K562 (cell line): Measurements from ENCODE around the gene PKD1. TPM values are rescaled to one million over a fixed set of nuclear protein-coding genes. Genes with fewer than 3 reads are reported as not detected.

Experiments used
- BHLHE40 ChIP-seq: IDR thresholded peaks from 2 replicates; pipeline ENCODE4 v1.6.1; 2011; ENCODE audit warnings: low read length, improper control_type of control experiment
- C11orf30 ChIP-seq: fragments of 450-650 bp; IDR thresholded peaks from 2 replicates; pipeline ENCODE4 v1.6.1; 2016; ENCODE audit warnings: low read depth, mild to moderate bottlenecking
- CREM ChIP-seq: IDR thresholded peaks from 2 replicates; pipeline ENCODE4 v1.6.1; 2014; ENCODE audit warnings: antibody characterized with exemption, low read depth
- CSDE1 ChIP-seq, 2 experiments: fragments of 450-650 bp; IDR thresholded peaks; 2 replicates each; pipeline ENCODE4 v1.6.1; 2016; ENCODE audit warnings: mild to moderate bottlenecking in 1 of 2
- GATAD2B ChIP-seq: fragments of 450-650 bp; IDR thresholded peaks from 2 replicates; pipeline ENCODE4 v1.6.1; 2017; ENCODE audit warnings: mild to moderate bottlenecking, borderline replicate concordance
- HMG20B ChIP-seq: fragments of 250-450 bp; sonication (Bioruptor Pico); IDR thresholded peaks from 2 replicates; pipeline ENCODE4 v1.5.0; 2021; ENCODE audit warnings: mild to moderate bottlenecking
- HMGN3 ChIP-seq: IDR thresholded peaks from 2 replicates; pipeline ENCODE4 v1.6.1; 2011; ENCODE audit warnings: borderline replicate concordance, low read depth, mild to moderate bottlenecking, mixed read lengths, low read length; ENCODE audit not compliant: insufficient read length; ENCODE audit errors: extremely low read depth
- HNRNPUL1 ChIP-seq: fragments of 200-400 bp; formaldehyde crosslinking; IDR thresholded peaks from 2 replicates; pipeline ENCODE4 v1.6.1; 2017; ENCODE audit warnings: low read length
- LCOR ChIP-seq: sonication (generic); formaldehyde crosslinking; IDR thresholded peaks from 2 replicates; pipeline ENCODE4 v1.8.0; 2022; ENCODE audit warnings: mild to moderate bottlenecking, missing genetic modification reagents
- PHB ChIP-seq: fragments of 250-450 bp; sonication (Bioruptor Pico); IDR thresholded peaks from 2 replicates; pipeline ENCODE4 v1.5.0; 2021
- PHTF2 ChIP-seq: fragments of 250-450 bp; sonication (Bioruptor Pico); IDR thresholded peaks from 2 replicates; pipeline ENCODE4 v1.5.0; 2021; ENCODE audit warnings: mild to moderate bottlenecking
- SMAD1 ChIP-seq: fragments of 150-350 bp; IDR thresholded peaks from 2 replicates; pipeline ENCODE4 v1.6.1; 2014; ENCODE audit warnings: low read length, low read depth; ENCODE audit not compliant: partially characterized antibody
- SMARCA4 ChIP-seq: fragments of 450-650 bp; IDR thresholded peaks from 2 replicates; pipeline ENCODE4 v1.6.1; 2016
- ZNF717 ChIP-seq: fragments of 250-450 bp; sonication (Bioruptor Pico); IDR thresholded peaks from 2 replicates; pipeline ENCODE4 v1.5.0; 2021
- polyA plus RNA-seq, 8 experiments: library from polyadenylated mRNA; depleted of rRNA in 4 of 8; stranded (reverse) in 5 of 8; unstranded in 3 of 8; fragments of >200 nt; fragmentation: Nextera tagmentation in 2 of 8; fragmentation: Illumina TruSeq in 1 of 8; extraction: Ambion mirVana in 2 of 8; extraction: Trizol in 1 of 8; gene quantifications; 2 replicates each; pipeline versions ENCODE4 v1.2.1 to v1.2.3, GENCODE V29; 2011 to 2014; ENCODE audit warnings: inconsistent platforms in 1 of 8, missing spikeins in 1 of 8
- total RNA-seq, 7 experiments: library from RNA; depleted of rRNA in 6 of 7; stranded (reverse); fragments of >200 nt in 6 of 7; fragmentation: Illumina TruSeq in 2 of 7; extraction: Trizol in 2 of 7; gene quantifications; 2 replicates each; pipeline versions ENCODE4 v1.2.1 to v1.2.3, GENCODE V29; 2011 to 2021; ENCODE audit warnings: low replicate concordance in 1 of 7
- TF ChIP-seq, protein P1 (sequence below): fragments of 250-450 bp; sonication (Bioruptor Pico); IDR thresholded peaks from 2 replicates; pipeline ENCODE4 v1.9.0; 2021; ENCODE audit warnings: mild to moderate bottlenecking, inconsistent platforms
- TF ChIP-seq, protein P2 (sequence below): fragments of 250-450 bp; sonication (Bioruptor Pico); IDR thresholded peaks from 2 replicates; pipeline ENCODE4 v1.4.0; 2020; ENCODE audit warnings: mild to moderate bottlenecking, moderate library complexity
- TF ChIP-seq, protein P3 (sequence below): fragments of 250-450 bp; sonication (Bioruptor Pico); IDR thresholded peaks from 2 replicates; pipeline ENCODE4 v1.8.0; 2021; ENCODE audit warnings: borderline replicate concordance, mild to moderate bottlenecking, moderate library complexity; ENCODE audit not compliant: poor library complexity, severe bottlenecking
- TF ChIP-seq, protein P4 (sequence below): sonication (generic); formaldehyde crosslinking; IDR thresholded peaks from 2 replicates; pipeline ENCODE4 v1.8.1; 2022; ENCODE audit warnings: missing genetic modification reagents
- TF ChIP-seq, protein P5 (sequence below): sonication (generic); formaldehyde crosslinking; IDR thresholded peaks from 2 replicates; pipeline ENCODE4 v1.8.1; 2023; ENCODE audit warnings: mild to moderate bottlenecking, missing genetic modification reagents
- TF ChIP-seq, protein P6 (sequence below): fragments of 450-650 bp; conservative IDR thresholded peaks from 2 replicates; pipeline ENCODE4 v1.6.1; 2016; ENCODE audit warnings: missing genetic modification characterization, low read depth, mild to moderate bottlenecking, missing compliant biosample characterization, moderate library complexity

Gene PKD1
- total and polyA plus RNA-seq, 9 of the 15 experiments (the other 6 are each of a cell fraction or from before 2014, with no cell fraction given) = 0.23 to 93.5 (median 12.6) TPM

DNA sequence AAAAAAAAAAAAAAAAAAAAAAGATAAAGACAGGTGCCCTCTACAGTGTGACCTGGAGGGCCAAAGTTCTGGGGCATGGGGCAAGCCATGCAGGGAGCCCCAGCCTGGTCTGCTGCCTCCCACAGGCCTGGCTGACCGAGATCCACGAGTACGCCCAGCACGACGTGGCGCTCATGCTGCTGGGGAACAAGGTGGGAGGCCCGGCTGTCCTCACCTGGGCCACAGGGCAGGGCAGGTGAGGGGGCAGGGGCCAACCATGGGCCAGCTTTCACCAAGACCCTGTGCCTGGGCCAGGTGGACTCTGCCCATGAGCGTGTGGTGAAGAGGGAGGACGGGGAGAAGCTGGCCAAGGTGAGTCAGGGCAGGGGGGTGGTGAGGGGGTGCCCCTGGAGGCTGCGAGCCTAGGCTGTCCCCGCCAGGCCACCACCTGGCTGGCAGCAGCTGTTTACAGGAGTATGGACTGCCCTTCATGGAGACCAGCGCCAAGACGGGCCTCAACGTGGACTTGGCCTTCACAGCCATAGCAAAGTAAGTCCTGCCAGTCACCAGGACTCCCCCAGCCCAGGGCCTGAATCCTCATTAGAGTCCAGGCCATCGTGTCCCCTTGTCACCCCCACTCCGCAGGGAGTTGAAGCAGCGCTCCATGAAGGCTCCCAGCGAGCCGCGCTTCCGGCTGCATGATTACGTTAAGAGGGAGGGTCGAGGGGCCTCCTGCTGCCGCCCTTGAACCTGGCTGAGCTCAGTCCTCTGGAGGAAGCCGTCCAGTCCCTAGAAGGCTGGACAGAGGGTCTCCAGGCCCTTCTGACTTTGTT is 17.2 kb upstream of the PKD1 start (continued):
- peak; percentile 4 for TF ChIP-seq SMAD1
- TF ChIP-seq CREM = peak; percentile 51
- TF ChIP-seq PHB = no peak
- TF ChIP-seq BHLHE40 = no peak
- peak; percentile 29 for TF ChIP-seq HMGN3
- TF ChIP-seq, protein P1, sequence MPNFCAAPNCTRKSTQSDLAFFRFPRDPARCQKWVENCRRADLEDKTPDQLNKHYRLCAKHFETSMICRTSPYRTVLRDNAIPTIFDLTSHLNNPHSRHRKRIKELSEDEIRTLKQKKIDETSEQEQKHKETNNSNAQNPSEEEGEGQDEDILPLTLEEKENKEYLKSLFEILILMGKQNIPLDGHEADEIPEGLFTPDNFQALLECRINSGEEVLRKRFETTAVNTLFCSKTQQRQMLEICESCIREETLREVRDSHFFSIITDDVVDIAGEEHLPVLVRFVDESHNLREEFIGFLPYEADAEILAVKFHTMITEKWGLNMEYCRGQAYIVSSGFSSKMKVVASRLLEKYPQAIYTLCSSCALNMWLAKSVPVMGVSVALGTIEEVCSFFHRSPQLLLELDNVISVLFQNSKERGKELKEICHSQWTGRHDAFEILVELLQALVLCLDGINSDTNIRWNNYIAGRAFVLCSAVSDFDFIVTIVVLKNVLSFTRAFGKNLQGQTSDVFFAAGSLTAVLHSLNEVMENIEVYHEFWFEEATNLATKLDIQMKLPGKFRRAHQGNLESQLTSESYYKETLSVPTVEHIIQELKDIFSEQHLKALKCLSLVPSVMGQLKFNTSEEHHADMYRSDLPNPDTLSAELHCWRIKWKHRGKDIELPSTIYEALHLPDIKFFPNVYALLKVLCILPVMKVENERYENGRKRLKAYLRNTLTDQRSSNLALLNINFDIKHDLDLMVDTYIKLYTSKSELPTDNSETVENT = peak; percentile 76
- TF ChIP-seq HMG20B = no peak
- TF ChIP-seq, protein P2, sequence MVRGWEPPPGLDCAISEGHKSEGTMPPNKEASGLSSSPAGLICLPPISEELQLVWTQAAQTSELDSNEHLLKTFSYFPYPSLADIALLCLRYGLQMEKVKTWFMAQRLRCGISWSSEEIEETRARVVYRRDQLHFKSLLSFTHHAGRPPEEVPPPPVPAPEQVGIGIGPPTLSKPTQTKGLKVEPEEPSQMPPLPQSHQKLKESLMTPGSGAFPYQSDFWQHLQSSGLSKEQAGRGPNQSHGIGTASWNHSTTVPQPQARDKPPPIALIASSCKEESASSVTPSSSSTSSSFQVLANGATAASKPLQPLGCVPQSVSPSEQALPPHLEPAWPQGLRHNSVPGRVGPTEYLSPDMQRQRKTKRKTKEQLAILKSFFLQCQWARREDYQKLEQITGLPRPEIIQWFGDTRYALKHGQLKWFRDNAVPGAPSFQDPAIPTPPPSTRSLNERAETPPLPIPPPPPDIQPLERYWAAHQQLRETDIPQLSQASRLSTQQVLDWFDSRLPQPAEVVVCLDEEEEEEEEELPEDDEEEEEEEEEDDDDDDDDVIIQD (CRISPR knock-in tag) = no peak
- no peak for TF ChIP-seq ZNF717
- no peak for TF ChIP-seq GATAD2B
- TF ChIP-seq HNRNPUL1 = peak; percentile 85; the same call in 1 of the 2 replicates
- TF ChIP-seq SMARCA4 = no peak
- no peak for TF ChIP-seq PHTF2 (CRISPR knock-in tag)
- TF ChIP-seq CSDE1 (IDR thresholded peaks at IDR 0.05) = no peak
- TF ChIP-seq, protein P3, sequence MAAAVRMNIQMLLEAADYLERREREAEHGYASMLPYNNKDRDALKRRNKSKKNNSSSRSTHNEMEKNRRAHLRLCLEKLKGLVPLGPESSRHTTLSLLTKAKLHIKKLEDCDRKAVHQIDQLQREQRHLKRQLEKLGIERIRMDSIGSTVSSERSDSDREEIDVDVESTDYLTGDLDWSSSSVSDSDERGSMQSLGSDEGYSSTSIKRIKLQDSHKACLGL (CRISPR knock-in tag) = no peak
- TF ChIP-seq C11orf30 = no peak
- TF ChIP-seq, protein P4, sequence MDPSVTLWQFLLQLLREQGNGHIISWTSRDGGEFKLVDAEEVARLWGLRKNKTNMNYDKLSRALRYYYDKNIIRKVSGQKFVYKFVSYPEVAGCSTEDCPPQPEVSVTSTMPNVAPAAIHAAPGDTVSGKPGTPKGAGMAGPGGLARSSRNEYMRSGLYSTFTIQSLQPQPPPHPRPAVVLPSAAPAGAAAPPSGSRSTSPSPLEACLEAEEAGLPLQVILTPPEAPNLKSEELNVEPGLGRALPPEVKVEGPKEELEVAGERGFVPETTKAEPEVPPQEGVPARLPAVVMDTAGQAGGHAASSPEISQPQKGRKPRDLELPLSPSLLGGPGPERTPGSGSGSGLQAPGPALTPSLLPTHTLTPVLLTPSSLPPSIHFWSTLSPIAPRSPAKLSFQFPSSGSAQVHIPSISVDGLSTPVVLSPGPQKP (CRISPR knock-in tag) = no peak
- TF ChIP-seq, protein P5, sequence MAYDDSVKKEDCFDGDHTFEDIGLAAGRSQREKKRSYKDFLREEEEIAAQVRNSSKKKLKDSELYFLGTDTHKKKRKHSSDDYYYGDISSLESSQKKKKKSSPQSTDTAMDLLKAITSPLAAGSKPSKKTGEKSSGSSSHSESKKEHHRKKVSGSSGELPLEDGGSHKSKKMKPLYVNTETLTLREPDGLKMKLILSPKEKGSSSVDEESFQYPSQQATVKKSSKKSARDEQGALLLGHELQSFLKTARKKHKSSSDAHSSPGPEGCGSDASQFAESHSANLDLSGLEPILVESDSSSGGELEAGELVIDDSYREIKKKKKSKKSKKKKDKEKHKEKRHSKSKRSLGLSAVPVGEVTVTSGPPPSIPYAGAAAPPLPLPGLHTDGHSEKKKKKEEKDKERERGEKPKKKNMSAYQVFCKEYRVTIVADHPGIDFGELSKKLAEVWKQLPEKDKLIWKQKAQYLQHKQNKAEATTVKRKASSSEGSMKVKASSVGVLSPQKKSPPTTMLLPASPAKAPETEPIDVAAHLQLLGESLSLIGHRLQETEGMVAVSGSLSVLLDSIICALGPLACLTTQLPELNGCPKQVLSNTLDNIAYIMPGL = no peak; the same call in 1 of the 2 replicates
- no peak for TF ChIP-seq LCOR (CRISPR knock-in tag)
- TF ChIP-seq, protein P6, sequence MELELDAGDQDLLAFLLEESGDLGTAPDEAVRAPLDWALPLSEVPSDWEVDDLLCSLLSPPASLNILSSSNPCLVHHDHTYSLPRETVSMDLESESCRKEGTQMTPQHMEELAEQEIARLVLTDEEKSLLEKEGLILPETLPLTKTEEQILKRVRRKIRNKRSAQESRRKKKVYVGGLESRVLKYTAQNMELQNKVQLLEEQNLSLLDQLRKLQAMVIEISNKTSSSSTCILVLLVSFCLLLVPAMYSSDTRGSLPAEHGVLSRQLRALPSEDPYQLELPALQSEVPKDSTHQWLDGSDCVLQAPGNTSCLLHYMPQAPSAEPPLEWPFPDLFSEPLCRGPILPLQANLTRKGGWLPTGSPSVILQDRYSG (tag) = no peak
